Measurements from ENCODE around the gene RALGDS.
A peak's percentile ranks its signal among the peaks of the same experiment; 100 is the strongest.
"Not testable (repeated sequence)": the region's sequence is repeated elsewhere in the genome, so short reads cannot be mapped to it uniquely, and the experiment has no call there.

The RALGDS gene

GRCh38 chr9:133121198-133121914 is at the start of gene RALGDS:
Gene RALGDS (minus strand): TSS chr9:133121240. CDS start chr9:133121154, 86 bp downstream.
- peak; percentile 92 for DNase-seq (ENCODE audit: low spot score)

- DNase-seq (ENCODE audit: low spot score), result no peak
Measured at GRCh38 chr9:133170716-133171115, 49.7 kb upstream of the RALGDS start.

GRCh38 chr9:133169687-133170086 is 48.6 kb upstream of the RALGDS start:
- DNase-seq (ENCODE audit: low spot score), result not testable (repeated sequence)

- no peak for DNase-seq (ENCODE audit: low spot score)
Measured at GRCh38 chr9:133169102-133169501, 48.1 kb upstream of the RALGDS start.

GRCh38 chr9:133168432-133168831 is 47.4 kb upstream of the RALGDS start:
- no peak for DNase-seq (ENCODE audit: low spot score)

GRCh38 chr9:133167769-133168168 is 46.7 kb upstream of the RALGDS start:
- DNase-seq (ENCODE audit: low spot score), result no peak

GRCh38 chr9:133167096-133167730 is 46.2 kb upstream of the RALGDS start:
- no peak for DNase-seq (ENCODE audit: low spot score)

- DNase-seq (ENCODE audit: low spot score), result no peak
Measured at GRCh38 chr9:133166392-133166791, 45.4 kb upstream of the RALGDS start.

- DNase-seq (ENCODE audit: low spot score), result no peak
Measured at GRCh38 chr9:133165452-133165730, 44.4 kb upstream of the RALGDS start.

GRCh38 chr9:133164191-133164590 is 43.2 kb upstream of the RALGDS start:
- no peak for DNase-seq (ENCODE audit: low spot score)

GRCh38 chr9:133163504-133164172 is 42.6 kb upstream of the RALGDS start, which contains the start of gene GBGT1:
Gene GBGT1 (minus strand): TSS chr9:133163914. CDS start chr9:133162412, 1,502 bp downstream.
- no peak for DNase-seq (ENCODE audit: low spot score)

GRCh38 chr9:133162861-133163503 is 41.9 kb upstream of the RALGDS start:
- DNase-seq (ENCODE audit: low spot score), result no peak

GRCh38 chr9:133161547-133161950 is 40.5 kb upstream of the RALGDS start:
- DNase-seq (ENCODE audit: low spot score), result no peak

- DNase-seq (ENCODE audit: low spot score), result peak; percentile 89
Measured at GRCh38 chr9:133160742-133161546, 39.9 kb upstream of the RALGDS start.

GRCh38 chr9:133158695-133159094 is 37.7 kb upstream of the RALGDS start:
- no peak for DNase-seq (ENCODE audit: low spot score)

GRCh38 chr9:133155156-133155555 is 34.1 kb upstream of the RALGDS start:
- DNase-seq (ENCODE audit: low spot score), result no peak

- DNase-seq (ENCODE audit: low spot score), result no peak
Measured at GRCh38 chr9:133154097-133154989, 33.3 kb upstream of the RALGDS start.

- no peak for DNase-seq (ENCODE audit: low spot score)
Measured at GRCh38 chr9:133153227-133154096, 32.4 kb upstream of the RALGDS start.

- no peak for DNase-seq (ENCODE audit: low spot score)
Measured at GRCh38 chr9:133151601-133152525, 30.8 kb upstream of the RALGDS start.

Measured in RKO (cell line).